GM21723 (cell line): Measurements from ENCODE around the gene TBC1D4.
A peak's percentile ranks its signal among the peaks of the same experiment; 100 is the strongest.
"Not testable (repeated sequence)": the region's sequence is repeated elsewhere in the genome, so short reads cannot be mapped to it uniquely, and the experiment has no call there.

Source experiments
- ATAC-seq: cut with Tn5 transposase; IDR thresholded peaks from one replicate; pipeline ENCODE4 v1.9.1; 2021; ENCODE audit warnings: mild to moderate bottlenecking, moderate library complexity; ENCODE audit not compliant: unreplicated experiment

TBC1D4 gene

GRCh38 chr13:75299246-75299645, 182.7 kb downstream of the TBC1D4 start:
- ATAC-seq: no peak

DNA sequence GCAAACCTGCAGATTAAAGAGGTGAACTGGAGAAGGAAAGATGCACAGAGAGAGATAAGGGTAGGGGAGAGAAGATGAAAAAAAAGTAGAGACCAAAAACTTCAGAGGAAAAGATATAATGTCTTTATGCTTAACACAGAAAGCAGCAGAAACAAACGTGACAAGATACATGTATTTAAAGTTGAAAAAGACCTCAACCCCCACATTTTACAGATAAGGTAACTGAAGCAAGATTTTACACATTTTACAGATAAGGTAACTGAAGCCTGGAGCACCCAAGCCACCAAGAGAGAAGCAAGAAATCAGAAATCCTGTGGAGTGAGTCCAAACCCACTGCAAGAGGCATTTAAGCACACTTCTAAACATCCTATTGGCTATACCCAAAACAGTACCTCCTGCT, 185.3 kb downstream of the TBC1D4 start:
- ATAC-seq: no peak

DNA sequence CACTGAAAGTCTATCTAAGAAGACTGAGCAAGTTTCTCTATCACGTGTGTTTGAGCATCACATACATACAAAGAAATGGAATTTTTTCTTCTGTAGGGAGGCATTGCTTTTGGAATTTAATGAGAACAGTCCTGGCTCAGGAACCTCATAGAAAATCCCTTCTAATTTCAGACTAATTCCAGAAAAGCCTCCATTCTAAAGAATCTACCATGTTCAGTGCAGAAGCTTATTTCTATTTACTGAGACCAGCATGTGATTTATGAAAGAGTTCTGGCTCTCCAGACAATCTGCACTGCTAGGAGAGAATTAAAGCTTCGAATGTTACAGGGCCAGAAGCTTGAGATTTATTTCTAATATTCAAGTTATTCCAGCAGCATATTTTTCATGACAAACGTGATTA, 186.8 kb downstream of the TBC1D4 start:
- ATAC-seq: no peak

GRCh38 chr13:75294110-75294509, 187.9 kb downstream of the TBC1D4 start:
- ATAC-seq: no peak

- ATAC-seq: peak; percentile 79
Observed at GRCh38 chr13:75285310-75285709, 196.7 kb downstream of the TBC1D4 start.

DNA sequence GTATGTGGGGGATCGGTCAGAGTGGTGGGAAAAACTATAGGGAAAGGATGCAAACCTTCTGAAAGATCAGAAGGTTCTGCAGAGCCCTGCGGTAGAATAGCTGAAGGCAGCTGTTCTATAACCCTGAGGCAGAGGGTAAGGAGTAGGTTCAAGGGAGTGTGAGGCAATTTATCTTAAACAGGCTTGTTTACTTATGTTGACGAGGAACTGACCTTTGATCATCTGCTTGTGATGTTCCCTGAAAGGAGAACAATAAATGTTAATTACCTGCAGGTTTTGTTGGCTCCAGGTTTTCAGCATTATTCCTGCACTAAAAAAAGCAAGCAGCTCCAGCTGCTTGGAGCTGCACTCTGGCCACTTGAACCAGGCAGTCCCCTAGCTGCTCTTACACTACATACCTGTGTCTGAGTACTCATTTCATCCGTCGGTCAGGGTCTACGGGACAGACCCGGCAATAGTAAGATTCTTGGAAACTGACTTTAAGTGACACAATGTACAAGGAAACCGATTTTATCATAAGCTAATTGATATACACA, 202.1 kb downstream of the TBC1D4 start:
- ATAC-seq: no peak

DNA sequence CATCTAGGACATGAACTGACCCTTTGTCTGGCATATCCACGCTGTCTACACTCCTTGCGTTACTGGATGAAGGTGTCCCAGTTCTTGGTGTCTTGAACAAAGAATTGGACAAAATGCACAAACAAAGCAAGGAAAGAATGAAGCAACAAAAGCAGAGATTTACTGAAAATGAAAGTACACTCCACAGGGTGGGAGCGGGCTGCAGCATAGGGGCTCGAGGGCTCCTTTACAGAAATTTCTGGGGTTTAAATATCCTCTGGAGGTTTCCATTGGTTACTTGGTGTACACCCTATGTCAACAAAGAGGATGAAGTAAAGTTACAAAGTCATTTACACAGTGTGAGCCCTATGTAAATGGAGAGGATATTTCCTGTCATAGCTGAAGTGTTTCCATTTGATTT, 208.3 kb downstream of the TBC1D4 start:
- not testable (repeated sequence) for ATAC-seq

DNA sequence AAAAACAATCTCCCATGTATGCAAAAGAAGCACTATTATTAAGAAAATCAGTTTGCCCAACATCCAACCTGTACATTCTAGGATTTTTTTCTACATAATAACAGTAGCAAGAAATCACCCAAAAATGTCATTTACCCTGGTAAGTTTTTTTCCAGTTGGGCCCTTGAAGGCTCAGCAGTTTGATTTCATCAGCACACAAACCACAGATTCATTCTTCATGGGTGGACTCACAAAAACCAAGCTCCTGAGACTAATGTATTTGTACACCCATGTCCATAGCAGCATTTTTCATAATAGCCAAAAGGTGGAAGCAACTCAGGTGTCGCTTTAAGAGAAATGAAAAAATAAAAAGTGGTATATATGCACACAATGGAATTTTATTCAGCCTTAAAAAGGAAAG, 210.1 kb downstream of the TBC1D4 start:
- no peak for ATAC-seq

- not testable (repeated sequence) for ATAC-seq
Observed at GRCh38 chr13:75268481-75268880, 213.5 kb downstream of the TBC1D4 start.

DNA sequence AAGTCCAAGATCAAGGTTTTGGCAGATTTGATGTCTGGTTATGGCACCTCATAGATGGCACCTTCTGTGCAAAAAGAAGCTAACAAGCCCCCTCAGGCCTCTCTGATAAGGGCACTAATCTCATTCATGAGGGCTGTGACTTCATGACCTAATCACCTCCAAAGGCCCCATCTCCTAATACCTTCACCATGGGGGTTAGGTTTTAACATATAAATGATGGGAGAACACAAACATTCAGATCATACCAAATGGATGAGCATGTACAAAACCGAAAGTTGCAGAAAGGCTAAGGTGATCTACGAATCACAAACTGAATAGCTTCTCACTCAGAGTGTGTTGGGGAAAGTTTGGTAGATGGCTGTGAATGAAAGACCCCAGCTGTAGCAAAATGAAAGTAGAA, 217.4 kb downstream of the TBC1D4 start:
- ATAC-seq: no peak

DNA sequence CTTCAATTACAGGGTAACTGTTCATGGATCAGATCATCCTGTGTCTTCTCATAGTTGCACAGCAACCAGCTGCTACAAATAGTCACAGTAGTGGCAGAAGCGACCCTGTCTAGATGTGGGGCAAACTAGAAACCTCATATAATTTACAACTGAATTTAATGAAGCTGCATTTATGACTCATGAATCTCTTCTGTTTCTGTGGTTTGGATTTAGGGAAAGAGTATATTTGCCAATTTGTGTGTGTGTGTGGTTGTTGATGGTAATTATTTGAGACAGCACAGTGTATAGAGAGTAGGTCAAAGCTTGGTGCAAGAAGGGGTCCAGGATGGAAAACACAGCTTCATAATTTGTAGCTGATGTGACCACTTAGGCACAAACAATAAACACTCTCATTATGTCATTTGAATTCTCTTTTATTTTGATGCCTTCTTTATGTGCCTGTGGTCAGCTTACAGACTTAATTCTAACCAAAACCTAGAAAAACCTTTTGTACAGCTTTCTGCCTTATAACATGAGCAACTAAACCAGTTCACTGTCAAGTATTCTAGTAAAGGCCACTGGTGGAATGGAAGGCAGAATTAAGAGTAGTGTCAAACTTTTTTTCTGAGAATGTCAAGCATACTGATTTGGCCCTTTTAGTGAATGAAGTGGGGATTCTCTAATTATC, 218.1 kb downstream of the TBC1D4 start:
- ATAC-seq: no peak

DNA sequence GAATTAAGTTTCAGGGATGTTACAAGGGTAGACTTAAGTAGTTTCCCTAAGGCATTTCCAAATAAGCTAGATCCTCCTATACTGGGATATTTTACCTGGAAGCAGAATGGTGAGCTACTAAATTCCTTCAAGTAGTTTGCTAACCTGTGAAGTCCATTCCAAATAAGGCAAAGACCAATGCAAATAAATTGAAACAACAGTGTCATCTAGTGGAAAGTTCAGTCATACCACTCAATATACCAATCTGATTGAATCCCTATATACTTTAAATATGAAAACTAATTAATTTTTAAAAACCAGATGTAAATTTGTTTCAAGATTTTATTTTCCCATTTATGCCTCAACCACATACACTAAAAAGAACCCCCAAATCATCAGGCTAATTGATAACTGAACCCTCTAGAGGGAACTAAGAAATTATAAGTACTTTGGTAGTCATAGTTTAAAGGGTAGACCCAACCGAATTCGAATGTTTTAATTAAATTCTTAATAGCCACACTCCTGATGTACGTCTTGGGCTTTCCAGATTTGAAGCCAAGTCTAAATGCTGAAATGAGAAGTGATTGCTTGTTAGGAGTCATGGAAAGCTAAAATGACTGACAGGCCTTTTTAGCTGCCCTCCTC, 223.7 kb downstream of the TBC1D4 start:
- no peak for ATAC-seq

DNA sequence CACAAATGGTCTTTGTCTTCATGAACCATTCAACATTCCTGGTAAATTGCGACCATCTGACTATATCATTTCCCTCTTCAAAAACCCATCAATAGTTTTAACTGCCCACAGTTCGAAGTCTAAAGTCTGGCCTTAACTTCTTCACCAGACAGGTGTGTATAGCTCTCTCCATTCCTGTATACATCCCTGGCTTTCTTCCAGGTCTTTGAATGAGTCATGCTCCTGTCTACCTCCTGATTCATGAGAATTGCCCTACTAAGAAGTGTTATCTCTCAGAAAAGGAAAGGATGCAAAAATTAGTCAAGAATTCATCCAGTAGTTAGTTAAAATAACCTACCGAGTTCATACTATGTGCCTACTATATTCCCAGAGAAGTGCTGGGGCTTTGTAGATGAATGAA, 225.0 kb downstream of the TBC1D4 start:
- ATAC-seq: no peak

DNA sequence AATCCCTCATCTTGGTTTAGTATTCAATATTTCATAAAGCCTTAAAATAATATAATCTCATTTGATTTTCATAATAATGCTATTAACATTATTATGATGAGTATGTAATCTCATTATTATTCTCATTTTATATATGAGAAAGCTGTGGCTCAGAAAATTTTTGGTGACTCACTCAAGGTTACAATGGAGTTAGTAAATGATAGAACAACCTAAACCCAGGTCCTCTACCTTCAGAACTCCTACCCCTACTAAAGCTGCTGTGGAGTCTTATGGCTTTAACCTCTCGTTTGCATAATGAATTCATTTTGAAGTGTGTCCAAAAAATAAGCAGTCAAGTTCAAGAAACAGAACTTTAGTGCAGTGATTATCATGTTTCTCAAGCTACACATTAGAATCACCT, 226.3 kb downstream of the TBC1D4 start:
- no peak for ATAC-seq

- ATAC-seq: no peak
Observed at GRCh38 chr13:75255147-75255546, 226.8 kb downstream of the TBC1D4 start.

DNA sequence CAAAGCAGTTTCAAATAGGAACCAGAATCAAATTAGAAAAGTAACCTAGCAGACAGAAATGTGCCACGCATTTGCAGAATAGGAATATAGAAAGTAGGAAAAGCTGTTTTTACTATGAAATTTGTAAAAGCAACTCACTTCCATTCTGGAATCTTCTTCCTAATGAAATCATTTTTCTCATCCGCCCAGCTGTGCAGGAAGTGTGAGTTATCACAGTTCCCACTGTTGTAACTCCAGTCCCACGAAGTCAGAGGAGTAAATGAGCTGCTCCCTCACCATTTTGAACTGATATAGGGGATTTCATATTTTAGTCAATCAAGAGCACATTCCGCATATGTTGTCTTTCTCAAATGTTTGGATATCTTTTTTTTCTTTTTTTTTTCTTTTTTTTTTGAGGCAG, 230.8 kb downstream of the TBC1D4 start:
- no peak for ATAC-seq

DNA sequence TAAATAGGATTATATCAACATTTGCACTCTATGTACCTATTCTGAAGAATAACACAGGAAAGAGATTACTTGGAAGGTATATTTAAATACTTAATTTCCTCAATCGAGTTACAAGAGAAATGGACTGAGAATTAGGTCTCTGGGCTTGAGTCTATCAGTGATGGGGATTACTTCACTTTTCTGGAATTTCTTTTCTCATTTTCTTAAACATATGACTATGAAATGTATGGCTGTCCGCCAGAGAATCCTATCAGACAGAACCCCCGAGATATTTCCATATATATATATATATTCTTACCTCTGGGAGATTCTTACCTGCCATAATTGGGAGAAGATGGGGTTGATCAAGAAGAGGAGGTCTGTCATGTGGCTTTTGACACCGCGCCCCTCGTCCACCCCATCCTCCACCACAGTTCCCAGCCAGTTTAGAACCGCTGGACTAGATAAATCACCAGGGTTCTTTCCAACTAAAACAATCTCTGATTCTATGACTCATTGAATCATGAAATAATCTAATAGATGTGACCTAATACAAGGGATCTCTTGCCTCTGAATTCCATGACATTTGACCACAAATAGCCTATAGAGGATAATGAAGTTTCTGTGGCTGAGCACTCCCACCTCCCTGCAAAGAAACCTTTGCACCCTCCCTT, 231.3 kb downstream of the TBC1D4 start:
- no peak for ATAC-seq

- ATAC-seq: not testable (repeated sequence)
Observed at GRCh38 chr13:75245578-75245977, 236.4 kb downstream of the TBC1D4 start.

DNA sequence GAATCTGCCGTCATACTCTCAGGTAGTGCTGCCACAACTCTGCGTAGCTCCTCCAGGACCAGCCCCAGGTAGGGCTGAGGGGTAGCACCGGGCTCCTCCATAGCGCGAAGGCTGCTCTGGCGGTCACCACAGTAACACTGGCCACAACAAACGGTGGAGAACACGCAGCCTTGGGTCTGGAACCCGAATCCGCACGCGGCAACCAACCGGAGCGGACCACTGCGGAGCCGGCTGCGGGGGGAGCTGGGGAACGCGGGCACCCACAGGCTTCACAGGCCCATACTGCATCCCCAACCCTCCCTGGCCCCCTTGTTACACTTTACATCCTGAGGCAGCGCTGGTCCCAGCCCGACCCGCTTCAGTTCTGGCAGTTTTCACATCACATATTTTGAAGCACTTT, 241.7 kb downstream of the TBC1D4 start:
- ATAC-seq: not testable (repeated sequence)

- ATAC-seq: no peak
Observed at GRCh38 chr13:75236774-75237173, 245.2 kb downstream of the TBC1D4 start.
